CD4-positive, alpha-beta memory T cell (primary cell): ENCODE data around the gene GUCA1A. TPM values are rescaled to one million over a fixed set of nuclear protein-coding genes. Genes with fewer than 3 reads are reported as not detected.
A peak's percentile ranks its signal among the peaks of the same experiment; 100 is the strongest.

Experiments used
- CTCF ChIA-PET: fragments of 350-600 bp; sonication (Branson Sonifier 250); formaldehyde crosslinking; loops from one replicate; lab custom pipeline; 2021; ENCODE audit warnings: inconsistent platforms; ENCODE audit not compliant: partially characterized antibody; lab: Charles Lee
- POLR2A ChIA-PET: fragments of 350-600 bp; sonication (Branson Sonifier 250); formaldehyde crosslinking; loops from one replicate; lab custom pipeline; 2021; ENCODE audit not compliant: partially characterized antibody; lab: Charles Lee
- DNase-seq, 5 donors: peaks; one replicate each; pipeline versions ENCODE4 v3.0.0 to v3.0.0-alpha.2; 2020 to 2022; ENCODE audit warnings: mixed read lengths in 1 of 5
- H3K27ac ChIP-seq: one replicate; pipeline ENCODE4 v1.7.0; 2013; ENCODE audit warnings: low read depth, low read length
- H3K27me3 ChIP-seq: 2 replicates; pipeline ENCODE4 v1.7.0; 2013; ENCODE audit warnings: mild to moderate bottlenecking, low read length, moderate library complexity; ENCODE audit not compliant: insufficient read depth
- H3K36me3 ChIP-seq: 2 replicates; pipeline ENCODE4 v1.7.0; 2013; ENCODE audit warnings: mild to moderate bottlenecking, low read length, moderate library complexity; ENCODE audit not compliant: insufficient read depth
- H3K4me1 ChIP-seq: 2 replicates; pipeline ENCODE4 v1.7.0; 2013; ENCODE audit warnings: mild to moderate bottlenecking, low read length, moderate library complexity; ENCODE audit not compliant: insufficient read depth
- H3K4me3 ChIP-seq, 2 donors: one replicate each; pipeline ENCODE4 v1.7.0; 2013; ENCODE audit warnings: low read length in 2 of 2, mild to moderate bottlenecking in 1 of 2
- H3K9me3 ChIP-seq, 2 donors: one replicate each; pipeline ENCODE4 v1.7.0; 2013; ENCODE audit warnings: low read length in 2 of 2, control low read depth in 1 of 2; ENCODE audit not compliant: control insufficient read depth in 1 of 2
- H3K27ac Mint-ChIP-seq, 7 donors: one replicate each; pipeline ENCODE4 v1.8.0; 2020 to 2021; ENCODE audit warnings: mixed read lengths in 7 of 7, mild to moderate bottlenecking in 6 of 7, inconsistent platforms in 3 of 7, moderate library complexity in 3 of 7
- H3K27me3 Mint-ChIP-seq, 2 donors: one replicate each; pipeline ENCODE4 v1.8.0; 2020 to 2021; ENCODE audit warnings: mixed read lengths in 2 of 2
- H3K36me3 Mint-ChIP-seq, 2 donors: one replicate each; pipeline ENCODE4 v1.8.0; 2020 to 2021; ENCODE audit warnings: mixed read lengths in 2 of 2, inconsistent platforms in 1 of 2, mild to moderate bottlenecking in 1 of 2
- H3K4me1 Mint-ChIP-seq, 4 donors: one replicate each; pipeline ENCODE4 v1.8.0; 2020 to 2021; ENCODE audit warnings: mixed read lengths in 4 of 4, mild to moderate bottlenecking in 1 of 4
- H3K4me3 Mint-ChIP-seq, 8 donors: one replicate each; pipeline ENCODE4 v1.8.0; 2020 to 2021; ENCODE audit warnings: mixed read lengths in 8 of 8, mild to moderate bottlenecking in 7 of 8, moderate library complexity in 6 of 8, inconsistent platforms in 3 of 8
- H3K9me3 Mint-ChIP-seq, 8 donors: one replicate each; pipeline ENCODE4 v1.8.0; 2020 to 2021; ENCODE audit warnings: mixed read lengths in 8 of 8, mild to moderate bottlenecking in 5 of 8, inconsistent platforms in 3 of 8, moderate library complexity in 1 of 8
- intact Hi-C: fragments of 100-400 bp; cut with micrococcal nuclease; formaldehyde crosslinking; loops from one replicate; pipeline ENCODE4 v1.15.1; 2023
- polyA plus RNA-seq, 2 donors: library from polyadenylated mRNA; unstranded; fragments of 300-500 nt; fragmentation: Illumina TruSeq; gene quantifications; one replicate each; pipeline ENCODE4 v1.2.3, GENCODE V29; 2021
- total RNA-seq, 2 experiments: library from RNA; stranded (reverse); gene quantifications; one replicate each; pipeline ENCODE4 v1.2.3, GENCODE V29; 2021

The GUCA1A gene
- total RNA-seq (not detected), polyA plus RNA-seq (not detected)

GRCh38 chr6:42173101-42173500, at the start of gene GUCA1A:
Gene GUCA1A, plus strand, starts transcription at chr6:42173364. Its CDS starts 250 bp downstream, at chr6:42173614.
- Mint-ChIP-seq H3K4me3 (no peak within 1 kb of the TSS), H3K9me3 (peaks cover 0 to 2% (median 0%) of the 10 kb centered on the region in 8 donors), H3K27me3 (no peaks in the 10 kb centered on the region), H3K4me1 (peaks cover 0 to under 1% (median 0%) of the 10 kb centered on the region in 4 donors), H3K36me3 (no peaks in the 10 kb centered on the region), H3K27ac (peak within 1 kb of the TSS in 1 of 7 donors; percentile 48)
- H3K27me3 ChIP-seq = no peaks in the 10 kb centered on the region
- ChIA-PET POLR2A (no interaction called here), CTCF (interaction anchor here (1.4 kb wide), 1 partner anchor 9 kb away, joined by 3 read pairs; no protein-coding TSS in a partner anchor)
- no peaks in the 10 kb centered on the region for H3K4me1 ChIP-seq
- no peak within 1 kb of the TSS for H3K27ac ChIP-seq
- no peaks in the 10 kb centered on the region for H3K36me3 ChIP-seq
- no peak within 1 kb of the TSS for H3K4me3 ChIP-seq
- intact Hi-C loops = no loop called here
- H3K9me3 ChIP-seq = no peaks in the 10 kb centered on the region
- no peak for DNase-seq

- H3K9me3 Mint-ChIP-seq = no peaks in the 10 kb centered on the region
- no peak overlapping the region for H3K4me3 ChIP-seq
- H3K4me1 Mint-ChIP-seq = no peaks in the 10 kb centered on the region
- H3K4me3 Mint-ChIP-seq = no peak overlapping the region
- H3K9me3 ChIP-seq = no peaks in the 10 kb centered on the region
- intact Hi-C loops = no loop called here
- DNase-seq = no peak
- ChIA-PET CTCF (interaction anchor here (4.0 kb wide), 1 partner anchor 20 kb away, joined by 19 read pairs; no protein-coding TSS in a partner anchor), POLR2A (no interaction called here)
- H3K27ac Mint-ChIP-seq = no peak overlapping the region
- no peaks in the 10 kb centered on the region for H3K36me3 Mint-ChIP-seq
- no peaks in the 10 kb centered on the region for H3K27me3 ChIP-seq
- no peaks in the 10 kb centered on the region for H3K36me3 ChIP-seq
- no peaks in the 10 kb centered on the region for H3K27me3 Mint-ChIP-seq
- no peak overlapping the region for H3K27ac ChIP-seq
- no peaks in the 10 kb centered on the region for H3K4me1 ChIP-seq
Observed at GRCh38 chr6:42123379-42124103, 49.6 kb upstream of the GUCA1A start.

- Mint-ChIP-seq H3K27ac (no peak overlapping the region), H3K9me3 (no peaks in the 10 kb centered on the region), H3K36me3 (no peaks in the 10 kb centered on the region), H3K4me1 (no peaks in the 10 kb centered on the region), H3K27me3 (no peaks in the 10 kb centered on the region), H3K4me3 (no peak overlapping the region)
- H3K27me3 ChIP-seq = no peaks in the 10 kb centered on the region
- CTCF ChIA-PET = interaction anchor here (4.0 kb wide), 1 partner anchor 21 kb away, joined by 19 read pairs; no protein-coding TSS in a partner anchor
- H3K4me3 ChIP-seq = no peak overlapping the region
- H3K36me3 ChIP-seq = no peaks in the 10 kb centered on the region
- intact Hi-C loops = no loop called here
- no peak for DNase-seq
- H3K9me3 ChIP-seq = no peaks in the 10 kb centered on the region
- no peaks in the 10 kb centered on the region for H3K4me1 ChIP-seq
- POLR2A ChIA-PET = no interaction called here
- H3K27ac ChIP-seq = no peak overlapping the region
Observed at GRCh38 chr6:42124223-42124836, 48.8 kb upstream of the GUCA1A start.

- Histone ChIP-seq H3K4me1 (no peaks in the 10 kb centered on the region), H3K4me3 (no peak overlapping the region), H3K36me3 (no peaks in the 10 kb centered on the region), H3K27me3 (no peaks in the 10 kb centered on the region), H3K27ac (no peak overlapping the region), H3K9me3 (no peaks in the 10 kb centered on the region)
- no peak for DNase-seq
- intact Hi-C loops = no loop called here
- POLR2A ChIA-PET = no interaction called here
- no peaks in the 10 kb centered on the region for H3K27me3 Mint-ChIP-seq
- H3K9me3 Mint-ChIP-seq = no peaks in the 10 kb centered on the region
- no peak overlapping the region for H3K27ac Mint-ChIP-seq
- no peaks in the 10 kb centered on the region for H3K4me1 Mint-ChIP-seq
- H3K4me3 Mint-ChIP-seq = no peak overlapping the region
- H3K36me3 Mint-ChIP-seq = no peaks in the 10 kb centered on the region
- CTCF ChIA-PET = no interaction called here
Observed at GRCh38 chr6:42125231-42125630, 47.9 kb upstream of the GUCA1A start.

DNA sequence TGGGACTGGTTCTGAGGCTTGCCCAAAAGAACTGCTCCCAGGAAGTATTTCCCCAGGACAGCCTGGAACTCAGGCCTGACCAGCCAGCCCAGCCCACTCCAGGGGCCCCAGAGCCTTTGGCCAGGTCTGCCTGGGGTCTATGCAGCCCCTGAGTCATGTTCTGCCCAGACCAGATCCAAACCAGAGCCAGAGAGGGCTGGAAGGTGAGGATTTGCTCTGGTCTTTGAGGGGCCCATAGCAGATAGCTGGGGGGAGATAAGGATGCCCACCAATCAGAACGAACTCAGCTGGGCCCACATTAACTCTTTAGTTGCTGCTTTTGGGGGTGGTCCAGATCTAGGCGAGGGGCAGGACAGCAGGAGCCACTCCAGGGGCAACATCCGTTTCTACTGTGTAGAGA, 47.5 kb upstream of the GUCA1A start:
- no peak overlapping the region for H3K27ac ChIP-seq

DNA sequence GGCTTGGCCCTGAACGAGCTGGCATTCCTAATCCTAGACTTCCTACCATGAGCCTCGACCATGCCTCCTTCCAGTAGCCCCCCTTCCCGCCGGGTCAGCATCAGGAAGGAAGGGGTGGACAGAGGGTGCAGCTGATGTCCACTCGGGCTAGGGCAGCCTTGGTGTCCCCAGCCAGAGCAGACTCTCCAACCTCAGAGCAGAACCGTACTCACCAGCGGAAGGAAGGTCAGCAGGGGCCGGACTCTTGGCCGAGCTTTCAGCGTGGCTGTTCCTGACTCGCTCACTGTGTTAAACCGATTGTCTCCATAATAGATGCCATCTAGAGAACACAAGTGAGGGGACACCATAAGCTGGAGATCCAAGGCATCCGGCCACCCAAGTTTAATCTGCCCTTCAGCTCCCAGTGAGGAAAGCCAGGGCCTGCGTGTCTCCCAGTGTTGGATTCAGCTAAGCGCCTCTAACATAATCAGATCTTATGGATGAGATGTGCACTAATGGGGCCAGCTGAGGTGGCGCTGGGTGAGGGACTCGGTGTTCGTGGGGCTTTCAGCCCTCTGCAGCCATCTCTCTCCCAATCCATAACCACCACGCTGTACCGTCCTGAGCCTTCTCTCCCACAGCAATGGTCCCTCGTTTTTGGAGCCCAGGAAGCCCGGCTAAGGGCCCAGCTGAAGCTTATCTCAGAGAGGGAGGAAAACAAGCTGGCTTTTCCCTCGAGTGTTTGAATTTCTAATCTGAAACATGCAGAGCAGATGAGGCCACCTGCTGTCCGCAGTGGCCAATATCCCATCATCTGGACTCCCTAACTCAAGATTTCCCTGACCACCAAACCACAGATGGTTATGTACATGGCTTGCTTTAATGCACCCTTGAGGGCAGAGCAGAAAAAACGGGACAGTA, 44.5 kb upstream of the GUCA1A start:
- intact Hi-C loops = no loop called here
- H3K36me3 Mint-ChIP-seq = no peaks in the 10 kb centered on the region
- ChIA-PET POLR2A (no interaction called here), CTCF (no interaction called here)
- Histone ChIP-seq H3K9me3 (no peaks in the 10 kb centered on the region), H3K4me1 (no peaks in the 10 kb centered on the region), H3K4me3 (no peak overlapping the region), H3K27ac (no peak overlapping the region), H3K27me3 (no peaks in the 10 kb centered on the region), H3K36me3 (no peaks in the 10 kb centered on the region)
- no peaks in the 10 kb centered on the region for H3K4me1 Mint-ChIP-seq
- DNase-seq = no peak
- no peaks in the 10 kb centered on the region for H3K9me3 Mint-ChIP-seq
- H3K4me3 Mint-ChIP-seq = no peak overlapping the region
- no peak overlapping the region for H3K27ac Mint-ChIP-seq
- no peaks in the 10 kb centered on the region for H3K27me3 Mint-ChIP-seq

More for the DNA sequence above, 47.5 kb upstream of the GUCA1A start:
- Mint-ChIP-seq H3K4me3 (no peak overlapping the region), H3K4me1 (no peaks in the 10 kb centered on the region), H3K36me3 (no peaks in the 10 kb centered on the region), H3K27ac (no peak overlapping the region), H3K9me3 (no peaks in the 10 kb centered on the region), H3K27me3 (no peaks in the 10 kb centered on the region)
- CTCF ChIA-PET = no interaction called here
- Histone ChIP-seq H3K36me3 (no peaks in the 10 kb centered on the region), H3K27me3 (no peaks in the 10 kb centered on the region), H3K4me1 (no peaks in the 10 kb centered on the region), H3K9me3 (no peaks in the 10 kb centered on the region), H3K4me3 (no peak overlapping the region)
- POLR2A ChIA-PET = no interaction called here
- no peak for DNase-seq
- intact Hi-C loops = no loop called here

DNA sequence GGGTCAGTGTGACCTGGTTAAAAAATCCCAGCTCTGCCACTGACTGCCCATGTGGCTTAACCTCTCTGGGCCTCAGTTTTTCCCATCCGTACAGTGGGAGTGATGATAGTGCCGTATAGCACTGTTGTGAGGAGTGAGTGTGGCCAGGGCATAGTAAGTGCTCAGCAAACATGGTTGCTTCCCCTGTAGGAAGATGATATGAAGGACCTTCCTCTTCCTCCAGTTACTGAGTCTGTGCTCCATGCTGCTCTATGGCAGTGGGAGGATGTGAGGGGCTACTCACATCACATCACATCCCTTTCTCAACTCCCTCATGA, 43.8 kb upstream of the GUCA1A start:
- ChIA-PET POLR2A (no interaction called here), CTCF (no interaction called here)
- Histone ChIP-seq H3K36me3 (no peaks in the 10 kb centered on the region), H3K9me3 (no peaks in the 10 kb centered on the region), H3K4me3 (no peak overlapping the region), H3K27ac (no peak overlapping the region), H3K4me1 (no peaks in the 10 kb centered on the region), H3K27me3 (no peaks in the 10 kb centered on the region)
- H3K27ac Mint-ChIP-seq = no peak overlapping the region
- H3K4me3 Mint-ChIP-seq = no peak overlapping the region
- DNase-seq = no peak
- intact Hi-C loops = no loop called here
- H3K4me1 Mint-ChIP-seq = no peaks in the 10 kb centered on the region
- no peaks in the 10 kb centered on the region for H3K36me3 Mint-ChIP-seq
- H3K9me3 Mint-ChIP-seq = no peaks in the 10 kb centered on the region
- H3K27me3 Mint-ChIP-seq = peaks cover 0 to 2% of the 10 kb centered on the region in 2 donors
